ENCODE data around the gene CLDN24.

DNA sequence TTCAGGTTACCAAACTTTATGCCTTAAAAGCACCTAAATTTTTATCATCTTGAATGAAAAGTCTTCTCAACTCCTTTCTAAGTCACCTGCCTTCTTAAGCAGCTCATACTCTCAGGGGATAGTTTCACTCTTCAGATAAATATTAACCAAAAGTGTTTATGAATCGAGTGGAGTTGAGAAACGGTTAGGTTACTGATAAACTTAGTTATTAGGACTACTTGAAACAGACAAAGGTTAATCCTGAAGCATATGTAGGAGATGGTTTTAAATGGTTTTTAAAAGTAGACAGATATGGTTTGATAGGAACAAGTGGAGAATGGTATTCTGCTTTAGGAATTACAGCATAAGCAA, 34.9 kb downstream of the CLDN24 start:
- TF ChIP-seq CTCF (IDR thresholded peaks at IDR 0.05; ENCODE audit: low read length) (no peak), EZH2 (IDR thresholded peaks at IDR 0.05; ENCODE audit: borderline replicate concordance, low read length) (no peak)

All from OCI-LY1 (cell line).